ENCODE results near the gene IFIT3. TPM values are rescaled to one million over a fixed set of nuclear protein-coding genes. Genes with fewer than 3 reads are reported as not detected.
A peak's percentile ranks its signal among the peaks of the same experiment; 100 is the strongest.

The IFIT3 gene
- total and polyA plus RNA-seq, 7 experiments from 2014 or later: 1.8 to 22.3 (median 4.1) TPM

DNA sequence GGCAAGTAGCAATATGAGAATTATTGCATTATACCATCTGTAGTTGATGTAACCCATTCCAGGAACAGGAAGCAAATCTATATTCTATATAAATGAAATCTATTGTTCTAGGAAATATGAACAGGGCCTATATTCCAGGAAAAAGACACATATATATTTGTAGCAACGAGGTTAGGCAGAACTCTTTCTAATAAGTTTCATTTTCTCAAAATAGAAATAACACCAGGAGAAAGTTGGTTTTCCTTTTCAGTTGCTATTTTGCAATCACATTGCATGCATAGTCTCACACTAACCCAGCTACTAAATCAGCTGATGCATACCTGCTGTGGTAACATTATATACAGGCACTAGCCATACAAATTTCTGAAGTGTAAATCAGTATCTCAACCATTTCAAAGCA, 32.2 kb upstream of the IFIT3 start:
- ATAC-seq: no peak

DNA sequence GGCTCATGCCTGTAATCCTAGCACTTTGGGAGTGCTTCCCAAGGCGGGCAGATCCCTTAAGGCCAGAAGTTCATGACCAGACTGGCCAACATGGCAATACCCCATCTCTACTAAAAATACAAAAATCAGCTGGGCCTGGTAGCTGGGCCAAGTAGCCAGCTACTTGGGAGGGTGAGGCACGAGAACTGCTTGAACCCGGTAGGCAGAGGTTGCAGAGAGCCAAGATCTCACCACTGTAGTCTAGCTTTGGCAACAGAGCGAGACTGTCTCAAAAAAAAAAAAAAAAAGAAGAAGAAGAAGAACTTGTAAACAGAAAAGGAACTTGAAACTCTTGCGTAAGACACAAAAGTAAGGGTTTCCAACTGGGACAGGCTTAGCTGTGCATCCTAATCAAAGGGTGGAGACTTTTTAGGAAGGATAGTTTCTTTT, 31.6 kb upstream of the IFIT3 start:
- intact Hi-C loops (cut with micrococcal nuclease): loop anchor here in 1 of 2 donors (10.0 kb wide), 1 partner anchor 269 kb away; no protein-coding TSS in a partner anchor
- peaks cover 0 to 13% (median 6%) of the 10 kb centered on the region in 11 donors for H3K9me3 Mint-ChIP-seq
- ATAC-seq (peak; percentile 43), DNase-seq (no peak)
- no peaks in the 10 kb centered on the region for H3K36me3 ChIP-seq (ENCODE audit: control insufficient read depth in 2 of 3, insufficient read depth in 3 of 3, low read length in 3 of 3)
- POLR2A ChIA-PET: no interaction called here
- H3K27ac ChIP-seq (ENCODE audit: low read depth, low read length): no peak overlapping the region
- no peak overlapping the region for H3K4me3 ChIP-seq (ENCODE audit: low read length)
- peaks cover 0 to 24% (median 0%) of the 10 kb centered on the region in 5 donors for H3K36me3 Mint-ChIP-seq
- H3K4me1 Mint-ChIP-seq: peaks cover 16 to 47% (median 28%) of the 10 kb centered on the region in 7 donors
- CTCF ChIA-PET: interaction anchor here (2.5 kb wide), 1 partner anchor 73 kb away, joined by 11 read pairs; no protein-coding TSS in a partner anchor
- H3K4me3 Mint-ChIP-seq: no peak overlapping the region
- no peaks in the 10 kb centered on the region for H3K9me3 ChIP-seq (ENCODE audit: control insufficient read depth in 2 of 3, low read length in 3 of 3)
- no peaks in the 10 kb centered on the region for H3K27me3 ChIP-seq (ENCODE audit: control insufficient read depth in 2 of 2, insufficient read depth in 2 of 2, low read length in 2 of 2)
- H3K4me1 ChIP-seq (ENCODE audit: control insufficient read depth in 2 of 2, insufficient read depth in 2 of 2, low read length in 2 of 2): peaks cover 0 to 14% of the 10 kb centered on the region in 2 donors
- peak overlapping the region in 1 of 9 donors; percentile 67 for H3K27ac Mint-ChIP-seq
- peaks cover 0 to 28% (median 0%) of the 10 kb centered on the region in 5 donors for H3K27me3 Mint-ChIP-seq

More for the DNA sequence above, 32.2 kb upstream of the IFIT3 start:
- H3K4me1 Mint-ChIP-seq: peaks cover 11 to 40% (median 23%) of the 10 kb centered on the region in 7 donors
- no peaks in the 10 kb centered on the region for H3K9me3 ChIP-seq (ENCODE audit: control insufficient read depth in 2 of 3, low read length in 3 of 3)
- peaks cover 0 to 25% (median 0%) of the 10 kb centered on the region in 5 donors for H3K27me3 Mint-ChIP-seq
- DNase-seq: no peak
- H3K27ac Mint-ChIP-seq: peak overlapping the region in 1 of 9 donors; percentile 67
- H3K27me3 ChIP-seq (ENCODE audit: control insufficient read depth in 2 of 2, insufficient read depth in 2 of 2, low read length in 2 of 2): no peaks in the 10 kb centered on the region
- POLR2A ChIA-PET: interaction anchor here (1.0 to 1.4 kb wide), 2 partner anchors 8 to 116 kb away, joined by 3 read pairs; no protein-coding TSS in a partner anchor
- peak overlapping the region in 1 of 10 donors; percentile 2 for H3K4me3 Mint-ChIP-seq
- no peak overlapping the region for H3K27ac ChIP-seq (ENCODE audit: low read depth, low read length)
- no peaks in the 10 kb centered on the region for H3K36me3 ChIP-seq (ENCODE audit: control insufficient read depth in 2 of 3, insufficient read depth in 3 of 3, low read length in 3 of 3)
- intact Hi-C loops (cut with micrococcal nuclease): loop anchor here in 1 of 2 donors (10.0 kb wide), 1 partner anchor 269 kb away; no protein-coding TSS in a partner anchor
- peaks cover 0 to 8% of the 10 kb centered on the region in 2 donors for H3K4me1 ChIP-seq (ENCODE audit: control insufficient read depth in 2 of 2, insufficient read depth in 2 of 2, low read length in 2 of 2)
- CTCF ChIA-PET: interaction anchor here (2.5 kb wide), 1 partner anchor 74 kb away, joined by 11 read pairs; no protein-coding TSS in a partner anchor
- peaks cover 0 to 13% (median 6%) of the 10 kb centered on the region in 11 donors for H3K9me3 Mint-ChIP-seq
- peaks cover 0 to 21% (median 0%) of the 10 kb centered on the region in 5 donors for H3K36me3 Mint-ChIP-seq
- H3K4me3 ChIP-seq (ENCODE audit: low read length): no peak overlapping the region

DNA sequence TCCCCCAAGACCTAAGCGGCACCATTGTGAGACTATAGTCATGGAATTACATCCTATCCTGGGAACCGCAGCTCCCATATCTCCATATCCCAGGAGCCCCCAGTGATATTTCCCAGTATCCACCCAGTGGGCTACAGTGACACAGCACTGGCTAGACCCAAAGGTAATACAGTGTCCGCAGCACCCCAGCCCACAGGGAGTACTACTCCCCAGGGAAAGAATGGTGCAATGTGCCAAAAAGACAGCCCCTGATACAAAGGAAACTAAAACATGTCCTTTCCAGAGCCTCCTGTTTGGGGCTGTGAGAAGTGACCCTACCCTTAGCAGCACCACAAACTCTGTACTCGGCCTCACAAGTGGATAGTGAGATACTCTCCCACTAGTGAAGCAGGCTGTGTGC, 30.4 kb upstream of the IFIT3 start:
- Mint-ChIP-seq H3K4me3 (no peak overlapping the region), H3K36me3 (peaks cover 0 to 24% (median 0%) of the 10 kb centered on the region in 5 donors), H3K4me1 (peaks cover 16 to 54% (median 34%) of the 10 kb centered on the region in 7 donors), H3K27me3 (peaks cover 0 to 26% (median 0%) of the 10 kb centered on the region in 5 donors), H3K9me3 (peaks cover 0 to 13% (median 6%) of the 10 kb centered on the region in 11 donors), H3K27ac (no peak overlapping the region)
- Histone ChIP-seq H3K4me1 (ENCODE audit: control insufficient read depth in 2 of 2, insufficient read depth in 2 of 2, low read length in 2 of 2) (peaks cover 0 to 15% of the 10 kb centered on the region in 2 donors), H3K36me3 (ENCODE audit: control insufficient read depth in 2 of 3, insufficient read depth in 3 of 3, low read length in 3 of 3) (no peaks in the 10 kb centered on the region), H3K9me3 (ENCODE audit: control insufficient read depth in 2 of 3, low read length in 3 of 3) (no peaks in the 10 kb centered on the region), H3K27me3 (ENCODE audit: control insufficient read depth in 2 of 2, insufficient read depth in 2 of 2, low read length in 2 of 2) (no peaks in the 10 kb centered on the region), H3K4me3 (ENCODE audit: low read length) (no peak overlapping the region), H3K27ac (ENCODE audit: low read depth, low read length) (no peak overlapping the region)
- CTCF ChIA-PET: no interaction called here
- DNase-seq (no peak), ATAC-seq (no peak)
- intact Hi-C loops (cut with micrococcal nuclease): loop anchor here in 1 of 2 donors (10.0 kb wide), 1 partner anchor 267 kb away; no protein-coding TSS in a partner anchor
- POLR2A ChIA-PET: no interaction called here

DNA sequence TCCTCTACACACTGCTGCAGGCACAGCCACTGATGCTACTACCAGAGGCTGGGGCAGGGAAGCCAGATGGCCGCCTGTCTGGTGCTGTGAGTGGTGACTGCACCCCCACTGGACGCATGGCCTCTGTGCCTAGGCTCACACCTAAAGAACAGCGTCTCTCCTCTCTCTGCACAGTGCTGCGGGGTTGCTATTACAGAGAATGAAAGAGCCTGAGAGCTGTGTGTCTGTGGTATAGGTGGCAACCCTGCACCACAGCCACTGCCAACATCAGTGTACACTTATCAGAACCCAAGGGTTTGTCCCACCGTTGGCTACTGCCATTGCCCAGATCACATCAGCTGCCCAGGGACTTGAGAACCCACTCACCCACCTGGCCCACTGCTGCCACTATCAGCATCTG, 30.0 kb upstream of the IFIT3 start:
- Histone ChIP-seq H3K4me3 (ENCODE audit: low read length) (no peak overlapping the region), H3K9me3 (ENCODE audit: control insufficient read depth in 2 of 3, low read length in 3 of 3) (no peaks in the 10 kb centered on the region), H3K4me1 (ENCODE audit: control insufficient read depth in 2 of 2, insufficient read depth in 2 of 2, low read length in 2 of 2) (peaks cover 4 to 15% of the 10 kb centered on the region in 2 donors), H3K27me3 (ENCODE audit: control insufficient read depth in 2 of 2, insufficient read depth in 2 of 2, low read length in 2 of 2) (no peaks in the 10 kb centered on the region), H3K36me3 (ENCODE audit: control insufficient read depth in 2 of 3, insufficient read depth in 3 of 3, low read length in 3 of 3) (no peaks in the 10 kb centered on the region), H3K27ac (ENCODE audit: low read depth, low read length) (no peak overlapping the region)
- H3K36me3 Mint-ChIP-seq: peaks cover 0 to 24% (median 0%) of the 10 kb centered on the region in 5 donors
- POLR2A ChIA-PET: no interaction called here
- no peak overlapping the region for H3K4me3 Mint-ChIP-seq
- H3K27me3 Mint-ChIP-seq: peaks cover 0 to 26% (median 0%) of the 10 kb centered on the region in 5 donors
- no peak for DNase-seq
- CTCF ChIA-PET: no interaction called here
- peak overlapping the region in 2 of 9 donors; percentile 38 to 96 for H3K27ac Mint-ChIP-seq
- no peak for ATAC-seq
- peaks cover 19 to 58% (median 39%) of the 10 kb centered on the region in 7 donors for H3K4me1 Mint-ChIP-seq
- H3K9me3 Mint-ChIP-seq: peaks cover 0 to 13% (median 6%) of the 10 kb centered on the region in 11 donors
- intact Hi-C loops (cut with micrococcal nuclease): loop anchor here in 1 of 2 donors (10.0 kb wide), 1 partner anchor 267 kb away; no protein-coding TSS in a partner anchor

DNA sequence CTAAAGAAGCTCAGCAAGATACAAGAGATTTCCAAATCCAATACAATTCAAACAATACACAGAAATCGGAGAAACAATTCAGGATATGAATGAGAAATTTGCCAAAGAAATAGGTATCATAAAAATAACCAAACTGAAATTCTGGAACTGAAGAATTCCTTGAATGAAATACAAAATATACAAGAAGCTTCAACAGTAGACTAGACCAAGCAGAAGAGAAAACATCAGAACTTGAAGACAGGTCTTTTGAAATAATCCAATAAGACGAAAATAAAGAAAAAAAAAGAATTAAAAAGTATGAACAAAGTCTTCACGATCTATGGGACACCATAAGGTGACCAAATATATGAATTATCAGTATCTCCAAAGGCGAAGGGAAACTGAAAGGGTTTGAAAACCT, 28.8 kb upstream of the IFIT3 start:
- peaks cover 28 to 61% (median 44%) of the 10 kb centered on the region in 7 donors for H3K4me1 Mint-ChIP-seq
- DNase-seq (no peak), ATAC-seq (no peak)
- H3K27ac Mint-ChIP-seq: peak overlapping the region in 6 of 9 donors; percentile 30 to 98 (median 96)
- POLR2A ChIA-PET: interaction anchor here (1.5 to 6.9 kb wide), 2 partner anchors 94 to 114 kb away, joined by 6 to 46 read pairs; partner anchors contain the start of genes IFIT1 and IFIT5
- H3K36me3 Mint-ChIP-seq: peaks cover 3 to 24% (median 5%) of the 10 kb centered on the region in 5 donors
- no peaks in the 10 kb centered on the region for H3K27me3 ChIP-seq (ENCODE audit: control insufficient read depth in 2 of 2, insufficient read depth in 2 of 2, low read length in 2 of 2)
- CTCF ChIA-PET: interaction anchor here (0.7 to 1.5 kb wide), 2 partner anchors 71 to 92 kb away, joined by 3 to 4 read pairs; no protein-coding TSS in a partner anchor
- no peak overlapping the region for H3K27ac ChIP-seq (ENCODE audit: low read depth, low read length)
- peak overlapping the region in 1 of 10 donors; percentile 17 for H3K4me3 Mint-ChIP-seq
- peaks cover 0 to 26% (median 0%) of the 10 kb centered on the region in 5 donors for H3K27me3 Mint-ChIP-seq
- no peaks in the 10 kb centered on the region for H3K9me3 ChIP-seq (ENCODE audit: control insufficient read depth in 2 of 3, low read length in 3 of 3)
- H3K4me1 ChIP-seq (ENCODE audit: control insufficient read depth in 2 of 2, insufficient read depth in 2 of 2, low read length in 2 of 2): peaks cover 15 to 25% of the 10 kb centered on the region in 2 donors
- H3K36me3 ChIP-seq (ENCODE audit: control insufficient read depth in 2 of 3, insufficient read depth in 3 of 3, low read length in 3 of 3): no peaks in the 10 kb centered on the region
- peaks cover 0 to 17% (median 6%) of the 10 kb centered on the region in 11 donors for H3K9me3 Mint-ChIP-seq
- intact Hi-C loops (cut with micrococcal nuclease): loop anchor here in 1 of 2 donors (10.0 kb wide), 1 partner anchor 266 kb away; no protein-coding TSS in a partner anchor
- no peak overlapping the region for H3K4me3 ChIP-seq (ENCODE audit: low read length)

DNA sequence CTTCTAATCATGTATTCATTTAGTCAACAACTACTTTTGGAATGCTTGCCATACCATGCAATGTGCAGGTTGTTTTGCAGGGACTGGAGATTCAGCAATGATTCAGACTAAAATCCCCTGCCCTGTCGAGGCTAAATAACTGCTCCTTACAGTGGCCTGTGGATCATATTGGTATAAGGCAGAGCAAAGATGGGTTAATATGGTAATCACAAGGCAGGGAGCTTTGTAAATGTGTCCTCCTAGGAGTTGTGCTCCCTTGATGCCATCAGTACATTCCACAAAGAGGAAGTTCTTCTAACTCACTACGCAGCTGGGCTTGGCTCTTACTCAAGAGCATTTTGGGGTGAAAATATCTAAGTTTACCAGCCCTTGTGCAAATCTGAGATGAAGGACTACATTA, 26.6 kb upstream of the IFIT3 start:
- ATAC-seq: peak; percentile 71
- peaks cover 27 to 60% (median 44%) of the 10 kb centered on the region in 7 donors for H3K4me1 Mint-ChIP-seq
- H3K4me3 ChIP-seq (ENCODE audit: low read length): peak overlapping the region; percentile 76
- peaks cover 2 to 32% (median 6%) of the 10 kb centered on the region in 11 donors for H3K9me3 Mint-ChIP-seq
- DNase-seq: peak in 1 of 9 donors; percentile 1
- peaks cover 0 to 6% (median 0%) of the 10 kb centered on the region in 3 experiments for H3K36me3 ChIP-seq (ENCODE audit: control insufficient read depth in 2 of 3, insufficient read depth in 3 of 3, low read length in 3 of 3)
- peaks cover 0 to 2% (median 0%) of the 10 kb centered on the region in 3 experiments for H3K9me3 ChIP-seq (ENCODE audit: control insufficient read depth in 2 of 3, low read length in 3 of 3)
- intact Hi-C loops (cut with micrococcal nuclease): loop anchor here in 1 of 2 donors (1.0 to 5.0 kb wide), 4 partner anchors 91 to 1439 kb away; partner anchors contain the start of genes IFIT1, IFIT5, KIF20B and KLLN
- H3K27me3 ChIP-seq (ENCODE audit: control insufficient read depth in 2 of 2, insufficient read depth in 2 of 2, low read length in 2 of 2): no peaks in the 10 kb centered on the region
- peak overlapping the region; percentile 71 for H3K27ac ChIP-seq (ENCODE audit: low read depth, low read length)
- ChIA-PET CTCF (interaction anchor here (0.9 to 2.9 kb wide), 4 partner anchors 42 to 91 kb away, joined by 3 to 13 read pairs (median 4); partner anchors contain the start of gene IFIT1), POLR2A (interaction anchor here (0.6 to 6.9 kb wide), 12 partner anchors 9 to 1439 kb away, joined by 3 to 46 read pairs (median 5); partner anchors contain the start of genes IFIT1, IFIT3, IFIT5 and LIPA)
- peak overlapping the region; percentile 83 to 99 (median 94) for H3K4me3 Mint-ChIP-seq
- peaks cover 11 to 28% (median 24%) of the 10 kb centered on the region in 5 donors for H3K36me3 Mint-ChIP-seq
- H3K27ac Mint-ChIP-seq: peak overlapping the region; percentile 88 to 98 (median 97)
- H3K27me3 Mint-ChIP-seq: peaks cover 0 to 28% (median 0%) of the 10 kb centered on the region in 5 donors
- H3K4me1 ChIP-seq (ENCODE audit: control insufficient read depth in 2 of 2, insufficient read depth in 2 of 2, low read length in 2 of 2): peaks cover 15 to 24% of the 10 kb centered on the region in 2 donors
